ENCODE results near the gene TLNRD1. TPM values are rescaled to one million over a fixed set of nuclear protein-coding genes. Genes with fewer than 3 reads are reported as not detected.

Gene TLNRD1
- total RNA-seq, 1 experiment from 2014 or later, result 22.5 TPM

DNA sequence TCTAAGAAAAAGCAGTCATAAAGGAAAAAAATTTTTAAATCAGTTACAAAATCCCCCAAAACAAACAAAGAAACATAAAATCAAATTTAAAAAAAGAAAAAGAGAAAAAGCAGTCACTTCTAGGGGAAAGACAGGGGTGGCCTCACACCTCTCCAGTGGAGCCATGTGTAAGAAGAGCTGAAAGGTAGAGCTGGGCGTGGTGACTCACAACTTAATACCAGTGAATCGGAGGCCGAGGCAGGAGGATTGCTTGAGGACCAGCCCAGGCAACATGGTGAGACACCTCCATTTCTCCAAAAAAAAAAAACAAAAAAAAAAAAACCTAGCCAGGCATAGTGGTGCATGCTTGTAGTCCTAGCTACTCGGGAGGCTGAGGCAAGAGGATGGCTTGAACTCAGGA is 25.8 kb upstream of the TLNRD1 start:
- Histone ChIP-seq H3K27ac (ENCODE audit: low read depth, low read length) (no peak overlapping the region), H3K9me3 (ENCODE audit: control insufficient read depth in 1 of 2, insufficient read depth in 1 of 2, low read depth in 1 of 2, low read length in 2 of 2) (no peaks in the 10 kb centered on the region), H3K4me2 (ENCODE audit: low read length) (no peak overlapping the region), H3K4me1 (ENCODE audit: control insufficient read depth in 1 of 2, insufficient read depth in 2 of 2, low read length in 2 of 2) (peaks cover 10 to 28% of the 10 kb centered on the region in 2 experiments; a peak in 3 of 4 replicates), H3K4me3 (replicated peaks in 1 of 2; ENCODE audit: low read depth in 1 of 2, low read length in 2 of 2) (no peak overlapping the region), H3K9ac (ENCODE audit: low read length) (no peak overlapping the region), H3K27me3 (ENCODE audit: insufficient read depth, low read length) (no peaks in the 10 kb centered on the region), H3K79me2 (ENCODE audit: insufficient read depth, low read length) (peaks cover 30% of the 10 kb centered on the region), H4K20me1 (ENCODE audit: insufficient read depth) (no peaks in the 10 kb centered on the region), H3K9me2 (ENCODE audit: insufficient read depth) (no peaks in the 10 kb centered on the region), H2AFZ (ENCODE audit: low read depth, low read length, poor library complexity, severe bottlenecking) (no peak overlapping the region), H3K36me3 (ENCODE audit: control insufficient read depth in 1 of 2, insufficient read depth in 2 of 2, low read length in 2 of 2) (peaks cover 15 to 16% of the 10 kb centered on the region in 2 experiments; a peak in 3 of 4 replicates)
- RAD21 ChIA-PET (ENCODE audit: low non-redundant PET in 1 of 2, low total read pairs in 2 of 2, uncharacterized antibody in 2 of 2, unreplicated experiment in 2 of 2), result no interaction called here
- no peak for ATAC-seq
- CTCF ChIA-PET, result interaction anchor here (0.7 to 4.9 kb wide), 3 partner anchors 199 to 417 kb away, joined by 3 to 88 read pairs (median 5); no protein-coding TSS in a partner anchor
- DNase-seq (ENCODE audit: low read depth, low spot score), result no peak
- POLR2A ChIA-PET, result no interaction called here
- TF ChIP-seq YY1 (IDR thresholded peaks at IDR 0.05; ENCODE audit: extremely low read depth, insufficient replicate concordance, low read depth, low read length), result no peak
- TF ChIP-seq, protein P1, sequence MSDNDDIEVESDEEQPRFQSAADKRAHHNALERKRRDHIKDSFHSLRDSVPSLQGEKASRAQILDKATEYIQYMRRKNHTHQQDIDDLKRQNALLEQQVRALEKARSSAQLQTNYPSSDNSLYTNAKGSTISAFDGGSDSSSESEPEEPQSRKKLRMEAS (IDR thresholded peaks at IDR 0.05), result 0 out of 2 replicates have a peak, but pooled peaks have one; percentile 22
- no peak for TF ChIP-seq ZFX (IDR thresholded peaks at IDR 0.05)
- intact Hi-C loops (cut with micrococcal nuclease), result loop anchor here (5.0 kb wide), 1 partner anchor 278 kb away; the partner anchor contains the start of gene ABHD17C
- BruUV-seq (replicated peaks), result no TSS peak

DNA sequence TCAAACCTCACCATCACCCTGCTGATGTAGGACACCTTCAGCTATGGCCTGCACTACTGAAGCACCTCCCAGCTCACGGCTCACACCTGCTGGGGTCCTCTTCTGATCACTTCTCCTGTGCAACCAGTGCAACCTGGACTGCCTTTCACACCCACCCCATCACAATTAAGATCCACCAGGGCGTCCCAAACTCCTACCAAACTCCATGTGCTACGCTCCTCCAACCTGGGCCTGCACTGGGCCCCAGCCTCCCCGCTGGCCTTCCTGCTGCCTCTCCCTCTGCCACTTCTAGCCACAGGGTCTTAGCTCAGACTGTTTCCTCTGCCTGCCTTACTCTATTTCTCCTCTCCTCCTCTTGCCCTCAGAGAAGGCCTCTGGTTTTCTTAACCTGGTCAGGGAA is 23.9 kb upstream of the TLNRD1 start:
- Histone ChIP-seq H3K9me3 (ENCODE audit: control insufficient read depth in 1 of 2, insufficient read depth in 1 of 2, low read depth in 1 of 2, low read length in 2 of 2) (no peaks in the 10 kb centered on the region), H3K36me3 (ENCODE audit: control insufficient read depth in 1 of 2, insufficient read depth in 2 of 2, low read length in 2 of 2) (peaks cover 15 to 22% of the 10 kb centered on the region in 2 experiments; a peak in 3 of 4 replicates), H3K4me2 (ENCODE audit: low read length) (no peak overlapping the region), H4K20me1 (ENCODE audit: insufficient read depth) (no peaks in the 10 kb centered on the region), H3K4me3 (replicated peaks in 1 of 2; ENCODE audit: low read depth in 1 of 2, low read length in 2 of 2) (no peak overlapping the region), H2AFZ (ENCODE audit: low read depth, low read length, poor library complexity, severe bottlenecking) (no peak overlapping the region), H3K9ac (ENCODE audit: low read length) (no peak overlapping the region), H3K4me1 (ENCODE audit: control insufficient read depth in 1 of 2, insufficient read depth in 2 of 2, low read length in 2 of 2) (peaks cover 8 to 22% of the 10 kb centered on the region in 2 experiments; a peak in 2 of 4 replicates), H3K27me3 (ENCODE audit: insufficient read depth, low read length) (no peaks in the 10 kb centered on the region), H3K27ac (ENCODE audit: low read depth, low read length) (no peak overlapping the region), H3K79me2 (ENCODE audit: insufficient read depth, low read length) (peaks cover 31% of the 10 kb centered on the region), H3K9me2 (ENCODE audit: insufficient read depth) (no peaks in the 10 kb centered on the region)
- CTCF ChIA-PET, result interaction anchor here (1.4 to 4.9 kb wide), 2 partner anchors 116 to 289 kb away, joined by 4 to 88 read pairs; no protein-coding TSS in a partner anchor
- ATAC-seq (no peak), DNase-seq (ENCODE audit: low read depth, low spot score) (no peak)
- POLR2A ChIA-PET, result no interaction called here
- no TSS peak for BruUV-seq (replicated peaks)
- intact Hi-C loops (cut with micrococcal nuclease), result loop anchor here (1.0 kb wide), 2 partner anchors 129 to 289 kb away; no protein-coding TSS in a partner anchor
- RAD21 ChIA-PET (ENCODE audit: low non-redundant PET in 1 of 2, low total read pairs in 2 of 2, uncharacterized antibody in 2 of 2, unreplicated experiment in 2 of 2), result interaction anchor here (1.7 to 2.3 kb wide), 2 partner anchors 289 kb away, joined by 11 to 15 read pairs; no protein-coding TSS in a partner anchor
- TF ChIP-seq ZNF274 (IDR thresholded peaks at IDR 0.05; ENCODE audit: low read depth, low read length) (no peak), CBX3 (IDR thresholded peaks at IDR 0.05; ENCODE audit: low read depth) (no peak), ZFX (IDR thresholded peaks at IDR 0.05) (no peak), POLR2AphosphoS5 (IDR thresholded peaks at IDR 0.05; ENCODE audit: low read depth, low read length) (no peak), SP1 (IDR thresholded peaks at IDR 0.05; ENCODE audit: low read depth) (no peak), EZH2phosphoT487 (IDR thresholded peaks at IDR 0.05; ENCODE audit: borderline replicate concordance) (no peak), EGR1 (IDR thresholded peaks at IDR 0.05; ENCODE audit: low read depth) (no peak), EZH2 (IDR thresholded peaks at IDR 0.05) (no peak), JUND (IDR thresholded peaks at IDR 0.05) (no peak), ELF1 (IDR thresholded peaks at IDR 0.05; ENCODE audit: borderline replicate concordance, low read depth) (no peak), SIN3A (IDR thresholded peaks at IDR 0.05; ENCODE audit: low read depth) (no peak), TCF7L2 (IDR thresholded peaks at IDR 0.05; ENCODE audit: borderline replicate concordance, extremely low read depth, insufficient read depth, insufficient read length) (no peak)
- TF ChIP-seq, protein P2, sequence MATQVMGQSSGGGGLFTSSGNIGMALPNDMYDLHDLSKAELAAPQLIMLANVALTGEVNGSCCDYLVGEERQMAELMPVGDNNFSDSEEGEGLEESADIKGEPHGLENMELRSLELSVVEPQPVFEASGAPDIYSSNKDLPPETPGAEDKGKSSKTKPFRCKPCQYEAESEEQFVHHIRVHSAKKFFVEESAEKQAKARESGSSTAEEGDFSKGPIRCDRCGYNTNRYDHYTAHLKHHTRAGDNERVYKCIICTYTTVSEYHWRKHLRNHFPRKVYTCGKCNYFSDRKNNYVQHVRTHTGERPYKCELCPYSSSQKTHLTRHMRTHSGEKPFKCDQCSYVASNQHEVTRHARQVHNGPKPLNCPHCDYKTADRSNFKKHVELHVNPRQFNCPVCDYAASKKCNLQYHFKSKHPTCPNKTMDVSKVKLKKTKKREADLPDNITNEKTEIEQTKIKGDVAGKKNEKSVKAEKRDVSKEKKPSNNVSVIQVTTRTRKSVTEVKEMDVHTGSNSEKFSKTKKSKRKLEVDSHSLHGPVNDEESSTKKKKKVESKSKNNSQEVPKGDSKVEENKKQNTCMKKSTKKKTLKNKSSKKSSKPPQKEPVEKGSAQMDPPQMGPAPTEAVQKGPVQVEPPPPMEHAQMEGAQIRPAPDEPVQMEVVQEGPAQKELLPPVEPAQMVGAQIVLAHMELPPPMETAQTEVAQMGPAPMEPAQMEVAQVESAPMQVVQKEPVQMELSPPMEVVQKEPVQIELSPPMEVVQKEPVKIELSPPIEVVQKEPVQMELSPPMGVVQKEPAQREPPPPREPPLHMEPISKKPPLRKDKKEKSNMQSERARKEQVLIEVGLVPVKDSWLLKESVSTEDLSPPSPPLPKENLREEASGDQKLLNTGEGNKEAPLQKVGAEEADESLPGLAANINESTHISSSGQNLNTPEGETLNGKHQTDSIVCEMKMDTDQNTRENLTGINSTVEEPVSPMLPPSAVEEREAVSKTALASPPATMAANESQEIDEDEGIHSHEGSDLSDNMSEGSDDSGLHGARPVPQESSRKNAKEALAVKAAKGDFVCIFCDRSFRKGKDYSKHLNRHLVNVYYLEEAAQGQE (IDR thresholded peaks at IDR 0.05; ENCODE audit: low read depth), result no peak
- TF ChIP-seq, protein P3, sequence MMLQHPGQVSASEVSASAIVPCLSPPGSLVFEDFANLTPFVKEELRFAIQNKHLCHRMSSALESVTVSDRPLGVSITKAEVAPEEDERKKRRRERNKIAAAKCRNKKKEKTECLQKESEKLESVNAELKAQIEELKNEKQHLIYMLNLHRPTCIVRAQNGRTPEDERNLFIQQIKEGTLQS (IDR thresholded peaks at IDR 0.05), result no peak

Measured in HCT116 (cell line).